Natural killer cell (primary cell): ENCODE data around the gene GPR84. TPM values are rescaled to one million over a fixed set of nuclear protein-coding genes. Genes with fewer than 3 reads are reported as not detected.

Source experiments
- ATAC-seq, 3 donors: fragments of 150-1000 bp in 2 of 3; fragments of 200-7000 bp in 1 of 3; cut with Tn5 transposase; 1 replicate in 1 of 3; 2 replicates in 2 of 3; pipeline ENCODE4 v1.10.0; 2021; ENCODE audit warnings: mild to moderate bottlenecking in 2 of 3, moderate library complexity in 2 of 3
- DNase-seq, 2 donors: peaks; one replicate each; pipeline versions ENCODE4 v3.0.0 to v3.0.0-alpha.2; 2013 to 2021; ENCODE audit warnings: mixed read lengths in 1 of 2
- H3K27ac ChIP-seq: one replicate; pipeline ENCODE4 v1.5.1; 2013; ENCODE audit warnings: mild to moderate bottlenecking, low read length
- H3K27me3 ChIP-seq: one replicate; pipeline ENCODE4 v1.6.1; 2013; ENCODE audit warnings: low read length; ENCODE audit not compliant: control insufficient read depth, insufficient read depth
- H3K36me3 ChIP-seq: one replicate; pipeline ENCODE4 v1.6.1; 2013; ENCODE audit warnings: low read length; ENCODE audit not compliant: control insufficient read depth, insufficient read depth
- H3K4me1 ChIP-seq: one replicate; pipeline ENCODE4 v1.6.1; 2013; ENCODE audit warnings: low read length; ENCODE audit not compliant: control insufficient read depth, insufficient read depth
- H3K4me3 ChIP-seq: one replicate; pipeline ENCODE4 v1.5.1; 2013; ENCODE audit warnings: low read length
- H3K9me3 ChIP-seq: one replicate; pipeline ENCODE4 v1.6.1; 2013; ENCODE audit warnings: low read length; ENCODE audit not compliant: control insufficient read depth, insufficient read depth
- H3K27ac Mint-ChIP-seq, 2 donors: one replicate each; pipeline ENCODE4 v1.8.0; 2022; ENCODE audit warnings: mild to moderate bottlenecking in 2 of 2, mixed read lengths in 2 of 2, moderate library complexity in 1 of 2
- H3K27me3 Mint-ChIP-seq, 2 donors: one replicate each; pipeline ENCODE4 v1.8.0; 2022; ENCODE audit warnings: low read depth in 2 of 2, mixed read lengths in 2 of 2
- H3K36me3 Mint-ChIP-seq: one replicate; pipeline ENCODE4 v1.8.0; 2022; ENCODE audit warnings: mixed read lengths
- H3K4me1 Mint-ChIP-seq, 2 donors: one replicate each; pipeline ENCODE4 v1.8.0; 2022; ENCODE audit warnings: mixed read lengths in 2 of 2
- H3K4me3 Mint-ChIP-seq: one replicate; pipeline ENCODE4 v1.8.0; 2022; ENCODE audit warnings: mild to moderate bottlenecking, moderate library complexity, mixed read lengths
- H3K9me3 Mint-ChIP-seq, 2 donors: one replicate each; pipeline ENCODE4 v1.8.0; 2022; ENCODE audit warnings: mixed read lengths in 2 of 2
- WGBS: methylation state at CpG from one replicate; pipeline ENCODE4 v1.1.7; 2013; ENCODE audit warnings: missing lambda C conversion rate; ENCODE audit not compliant: insufficient coverage; 5-methylcytosine and 5-hydroxymethylcytosine counted together
- intact Hi-C: fragments of 100-400 bp; cut with micrococcal nuclease; formaldehyde crosslinking; loops from one replicate; pipeline ENCODE4 v1.14.2; 2022
- total RNA-seq, 4 donors: library from RNA; stranded (reverse); fragments of 120-200 nt in 1 of 4; gene quantifications; one replicate each; pipeline versions ENCODE4 v1.2.3 to v1.2.4, GENCODE V29; 2013 to 2022
- TF ChIP-seq, protein P1 (sequence below): fragments of 200-600 bp; IDR thresholded peaks from one replicate; pipeline ENCODE4 v1.8.0; 2022; ENCODE audit warnings: antibody characterized with exemption

Gene GPR84
- total RNA-seq, 3 donors from 2014 or later (not counting 1 experiment from before 2014, with no cell fraction given) = 0.45 to 4.9 (median 0.59) TPM

DNA sequence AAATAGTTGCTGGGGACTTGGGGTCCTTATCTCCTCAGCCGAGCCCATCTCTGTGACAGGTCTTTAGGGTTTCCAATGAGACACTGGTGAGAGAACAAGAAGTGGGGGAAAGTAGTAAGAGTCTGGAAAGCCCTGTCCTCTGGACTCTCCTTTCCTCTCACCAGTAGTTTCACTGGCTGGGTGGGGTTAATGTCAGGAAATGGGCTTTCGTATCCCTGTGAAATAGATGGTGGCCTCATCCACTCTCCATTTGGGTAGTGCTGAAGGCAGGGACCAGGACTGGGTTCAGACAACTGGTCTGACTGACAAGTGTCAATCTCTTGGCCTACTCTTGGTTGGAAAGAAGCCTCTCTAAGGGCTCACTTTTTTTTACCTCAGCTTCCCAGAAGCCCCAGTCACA is 12.7 kb upstream of the GPR84 start:
- Mint-ChIP-seq H3K27me3 (no peaks in the 10 kb centered on the region), H3K4me3 (no peak overlapping the region), H3K4me1 (peaks cover 2 to 9% of the 10 kb centered on the region in 2 donors), H3K36me3 (no peaks in the 10 kb centered on the region), H3K27ac (no peak overlapping the region), H3K9me3 (no peaks in the 10 kb centered on the region)
- DNase-seq (no peak), ATAC-seq (no peak)
- Histone ChIP-seq H3K36me3 (no peaks in the 10 kb centered on the region), H3K27me3 (no peaks in the 10 kb centered on the region), H3K4me1 (peaks cover 8% of the 10 kb centered on the region), H3K4me3 (no peak overlapping the region), H3K9me3 (no peaks in the 10 kb centered on the region), H3K27ac (no peak overlapping the region)
- 95% methylated on average over 2 of the region's 2 CpGs for WGBS
- intact Hi-C loops = no loop called here
- TF ChIP-seq, protein P1, sequence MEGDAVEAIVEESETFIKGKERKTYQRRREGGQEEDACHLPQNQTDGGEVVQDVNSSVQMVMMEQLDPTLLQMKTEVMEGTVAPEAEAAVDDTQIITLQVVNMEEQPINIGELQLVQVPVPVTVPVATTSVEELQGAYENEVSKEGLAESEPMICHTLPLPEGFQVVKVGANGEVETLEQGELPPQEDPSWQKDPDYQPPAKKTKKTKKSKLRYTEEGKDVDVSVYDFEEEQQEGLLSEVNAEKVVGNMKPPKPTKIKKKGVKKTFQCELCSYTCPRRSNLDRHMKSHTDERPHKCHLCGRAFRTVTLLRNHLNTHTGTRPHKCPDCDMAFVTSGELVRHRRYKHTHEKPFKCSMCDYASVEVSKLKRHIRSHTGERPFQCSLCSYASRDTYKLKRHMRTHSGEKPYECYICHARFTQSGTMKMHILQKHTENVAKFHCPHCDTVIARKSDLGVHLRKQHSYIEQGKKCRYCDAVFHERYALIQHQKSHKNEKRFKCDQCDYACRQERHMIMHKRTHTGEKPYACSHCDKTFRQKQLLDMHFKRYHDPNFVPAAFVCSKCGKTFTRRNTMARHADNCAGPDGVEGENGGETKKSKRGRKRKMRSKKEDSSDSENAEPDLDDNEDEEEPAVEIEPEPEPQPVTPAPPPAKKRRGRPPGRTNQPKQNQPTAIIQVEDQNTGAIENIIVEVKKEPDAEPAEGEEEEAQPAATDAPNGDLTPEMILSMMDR = no peak

DNA sequence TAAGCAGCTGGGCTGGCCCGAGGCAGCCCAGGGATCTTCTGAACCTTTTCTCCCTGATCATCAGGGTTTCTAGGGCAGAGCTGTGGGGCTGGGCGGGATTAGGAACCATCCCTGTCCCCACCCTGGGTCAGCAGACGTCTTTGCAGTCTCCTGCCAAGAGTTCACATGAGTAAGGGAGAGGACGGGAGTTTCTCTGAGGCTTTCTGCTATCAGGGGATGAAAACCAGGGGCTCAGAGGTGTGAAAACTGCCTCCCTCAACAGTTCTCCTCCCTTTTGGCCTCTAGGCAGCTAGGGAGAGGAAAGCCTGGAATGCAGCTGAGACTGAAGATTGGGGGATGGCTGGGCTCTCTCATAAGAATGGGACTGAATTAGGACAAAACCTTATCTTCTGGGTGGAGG is 12.3 kb upstream of the GPR84 start:
- intact Hi-C loops = no loop called here
- ATAC-seq = no peak
- no peaks in the 10 kb centered on the region for H3K27me3 Mint-ChIP-seq
- TF ChIP-seq, protein P1 = no peak
- H3K36me3 Mint-ChIP-seq = no peaks in the 10 kb centered on the region
- H3K4me1 ChIP-seq = peaks cover 8% of the 10 kb centered on the region
- H3K4me3 ChIP-seq = no peak overlapping the region
- H3K4me1 Mint-ChIP-seq = peaks cover 5 to 12% of the 10 kb centered on the region in 2 donors
- H3K36me3 ChIP-seq = no peaks in the 10 kb centered on the region
- no peaks in the 10 kb centered on the region for H3K27me3 ChIP-seq
- H3K9me3 ChIP-seq = no peaks in the 10 kb centered on the region
- H3K27ac ChIP-seq = no peak overlapping the region
- no peaks in the 10 kb centered on the region for H3K9me3 Mint-ChIP-seq
- WGBS = 81% methylated on average over 4 of the region's 4 CpGs
- H3K4me3 Mint-ChIP-seq = no peak overlapping the region
- H3K27ac Mint-ChIP-seq = no peak overlapping the region
- no peak for DNase-seq

DNA sequence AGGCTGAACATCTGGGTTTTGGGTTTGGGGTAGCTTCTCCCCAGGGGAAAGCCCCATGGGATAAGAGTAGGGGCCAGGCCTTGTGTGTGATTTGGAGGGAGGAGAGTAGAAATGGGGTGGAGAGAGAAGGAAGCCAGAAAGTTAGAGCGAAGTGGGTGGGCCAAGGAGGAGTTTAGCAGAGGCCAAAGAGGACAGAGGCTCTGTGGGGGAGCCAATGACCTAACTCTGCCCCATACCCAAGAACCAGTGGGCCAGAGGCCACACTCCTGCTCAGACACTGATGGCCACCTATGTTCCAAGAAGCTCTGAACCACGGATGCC is 10.9 kb upstream of the GPR84 start:
- H3K9me3 ChIP-seq = no peaks in the 10 kb centered on the region
- Mint-ChIP-seq H3K9me3 (no peaks in the 10 kb centered on the region), H3K36me3 (no peaks in the 10 kb centered on the region), H3K27me3 (no peaks in the 10 kb centered on the region), H3K27ac (no peak overlapping the region), H3K4me1 (peaks cover 5 to 12% of the 10 kb centered on the region in 2 donors), H3K4me3 (no peak overlapping the region)
- DNase-seq (no peak), ATAC-seq (no peak)
- no peaks in the 10 kb centered on the region for H3K27me3 ChIP-seq
- no peak overlapping the region for H3K27ac ChIP-seq
- no peak overlapping the region for H3K4me3 ChIP-seq
- intact Hi-C loops = no loop called here
- H3K36me3 ChIP-seq = no peaks in the 10 kb centered on the region
- 74% methylated on average over 2 of the region's 2 CpGs for WGBS
- H3K4me1 ChIP-seq = peaks cover 8% of the 10 kb centered on the region
- TF ChIP-seq, protein P1 = no peak

DNA sequence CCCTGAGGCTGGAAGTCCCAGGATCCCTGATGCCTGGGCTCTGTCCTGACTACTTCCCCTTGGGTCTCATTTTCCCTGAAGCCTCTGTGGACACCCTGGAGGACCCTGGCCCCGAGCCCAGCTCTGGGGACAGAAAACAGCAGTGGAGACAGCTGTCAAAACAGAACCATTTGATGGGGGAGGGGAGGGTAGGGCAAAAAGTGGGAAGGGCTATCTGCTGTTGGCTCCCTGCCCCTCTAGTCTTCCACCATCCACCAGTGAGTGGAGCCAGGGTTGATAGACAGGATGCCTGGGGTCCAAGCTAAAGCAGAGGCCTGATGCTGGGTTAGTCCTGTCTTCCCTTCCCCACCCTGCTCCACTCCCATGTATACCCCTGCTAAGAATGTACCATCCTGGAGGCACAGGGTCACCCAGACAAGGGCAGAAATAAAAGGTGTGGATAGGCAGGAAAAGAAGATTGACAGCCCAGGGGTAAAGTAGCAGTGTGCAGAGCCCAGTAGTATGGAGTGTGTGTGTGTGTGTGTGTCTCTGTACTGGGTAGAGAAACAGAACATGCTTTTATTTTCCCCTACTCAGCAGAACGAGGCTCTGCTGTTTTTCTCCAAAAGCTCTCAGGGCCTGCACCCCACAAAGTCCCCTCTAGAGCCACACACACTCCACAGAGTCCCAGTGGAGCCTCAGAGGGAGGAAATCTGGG is 10.4 kb upstream of the GPR84 start:
- Histone ChIP-seq H3K36me3 (no peaks in the 10 kb centered on the region), H3K4me3 (no peak overlapping the region), H3K27me3 (no peaks in the 10 kb centered on the region), H3K4me1 (peaks cover 9% of the 10 kb centered on the region), H3K27ac (no peak overlapping the region), H3K9me3 (no peaks in the 10 kb centered on the region)
- 81% methylated on average over 2 of the region's 2 CpGs for WGBS
- no peaks in the 10 kb centered on the region for H3K9me3 Mint-ChIP-seq
- intact Hi-C loops = no loop called here
- H3K4me3 Mint-ChIP-seq = no peak overlapping the region
- ATAC-seq (no peak), DNase-seq (no peak)
- no peak overlapping the region for H3K27ac Mint-ChIP-seq
- no peaks in the 10 kb centered on the region for H3K27me3 Mint-ChIP-seq
- H3K4me1 Mint-ChIP-seq = peaks cover 5 to 9% of the 10 kb centered on the region in 2 donors
- no peaks in the 10 kb centered on the region for H3K36me3 Mint-ChIP-seq
- TF ChIP-seq, protein P1 = no peak
